Trophoblast cell (in vitro differentiated cells and primary cell): ENCODE data around the gene SKAP1.

Experiments used
- DNase-seq, 2 donors: peaks; one replicate each; pipeline ENCODE4 v3.0.0-alpha.2; 2016
- H2AFZ ChIP-seq: 2 replicates; pipeline ENCODE4 v1.6.1; 2013; ENCODE audit warnings: low read length, moderate library complexity, mild to moderate bottlenecking; ENCODE audit not compliant: insufficient read depth, poor library complexity
- H2AK5ac ChIP-seq: 2 replicates; pipeline ENCODE4 v1.6.1; 2013; ENCODE audit warnings: mild to moderate bottlenecking, low read length
- H2BK120ac ChIP-seq: 2 replicates; pipeline ENCODE4 v1.6.1; 2013; ENCODE audit warnings: low read length, mild to moderate bottlenecking, moderate library complexity; ENCODE audit not compliant: insufficient read depth, poor library complexity
- H2BK12ac ChIP-seq: 2 replicates; pipeline ENCODE4 v1.6.1; 2013; ENCODE audit warnings: mild to moderate bottlenecking, low read length, moderate library complexity
- H2BK5ac ChIP-seq: 2 replicates; pipeline ENCODE4 v1.6.1; 2013; ENCODE audit warnings: low read length, low read depth, moderate library complexity, mild to moderate bottlenecking; ENCODE audit not compliant: poor library complexity
- H3K14ac ChIP-seq: 2 replicates; pipeline ENCODE4 v1.6.1; 2013; ENCODE audit warnings: mild to moderate bottlenecking, low read length
- H3K18ac ChIP-seq: 2 replicates; pipeline ENCODE4 v1.6.1; 2013; ENCODE audit warnings: mild to moderate bottlenecking, low read length
- H3K23ac ChIP-seq: 2 replicates; pipeline ENCODE4 v1.6.1; 2013; ENCODE audit warnings: low read length
- H3K27ac ChIP-seq: 2 replicates; pipeline ENCODE4 v1.5.1; 2013; ENCODE audit warnings: low read depth, mild to moderate bottlenecking, inconsistent platforms, low read length, moderate library complexity
- H3K27me3 ChIP-seq: 2 replicates; pipeline ENCODE4 v1.6.1; 2013; ENCODE audit warnings: inconsistent platforms, mild to moderate bottlenecking, low read length, moderate library complexity; ENCODE audit not compliant: insufficient read depth
- H3K36me3 ChIP-seq, 2 experiments: 1 replicate in 1 of 2; 2 replicates in 1 of 2; pipeline ENCODE4 v1.6.1; 2013; ENCODE audit warnings: low read length in 2 of 2, mild to moderate bottlenecking in 2 of 2, moderate library complexity in 1 of 2; ENCODE audit not compliant: insufficient read depth in 2 of 2, control insufficient read depth in 1 of 2
- H3K4ac ChIP-seq: 2 replicates; pipeline ENCODE4 v1.6.1; 2013; ENCODE audit warnings: low read depth, mild to moderate bottlenecking, low read length, moderate library complexity
- H3K4me1 ChIP-seq, 2 experiments: 1 replicate in 1 of 2; 2 replicates in 1 of 2; pipeline ENCODE4 v1.6.1; 2013; ENCODE audit warnings: low read length in 2 of 2, mild to moderate bottlenecking in 2 of 2, moderate library complexity in 1 of 2; ENCODE audit not compliant: insufficient read depth in 2 of 2, control insufficient read depth in 1 of 2
- H3K4me2 ChIP-seq: 2 replicates; pipeline ENCODE4 v1.6.1; 2013; ENCODE audit warnings: inconsistent platforms, mild to moderate bottlenecking, low read length, moderate library complexity
- H3K4me3 ChIP-seq: 2 replicates; pipeline ENCODE4 v1.5.1; 2013; ENCODE audit warnings: mild to moderate bottlenecking, low read depth, low read length, inconsistent platforms
- H3K79me1 ChIP-seq: one replicate; pipeline ENCODE4 v1.6.1; 2013; ENCODE audit warnings: low read length
- H3K79me2 ChIP-seq: 2 replicates; pipeline ENCODE4 v1.6.1; 2013; ENCODE audit warnings: low read length, mild to moderate bottlenecking; ENCODE audit not compliant: control insufficient read depth, insufficient read depth, poor library complexity
- H3K9ac ChIP-seq: 2 replicates; pipeline ENCODE4 v1.6.1; 2013; ENCODE audit warnings: mild to moderate bottlenecking, low read length
- H3K9me3 ChIP-seq: 2 replicates; pipeline ENCODE4 v1.6.1; 2013; ENCODE audit warnings: low read depth, mild to moderate bottlenecking, control low read depth, inconsistent platforms, low read length; ENCODE audit not compliant: insufficient read depth
- H4K12ac ChIP-seq: 2 replicates; pipeline ENCODE4 v1.6.1; 2013; ENCODE audit warnings: low read depth, mild to moderate bottlenecking, low read length, moderate library complexity
- H4K8ac ChIP-seq: 2 replicates; pipeline ENCODE4 v1.6.1; 2013; ENCODE audit warnings: low read depth, mild to moderate bottlenecking, low read length, moderate library complexity
- H4K91ac ChIP-seq: one replicate; pipeline ENCODE4 v1.6.1; 2013; ENCODE audit warnings: low read depth, mild to moderate bottlenecking, low read length, moderate library complexity
- WGBS: extraction: QIAGEN DNeasy Blood & Tissue Kit; methylation state at CpG from one replicate; pipeline ENCODE4 v1.1.7; 2013; ENCODE audit warnings: missing lambda C conversion rate; ENCODE audit not compliant: insufficient read length, insufficient coverage; ENCODE audit errors: extremely low coverage; 5-methylcytosine and 5-hydroxymethylcytosine counted together

The SKAP1 gene

DNA sequence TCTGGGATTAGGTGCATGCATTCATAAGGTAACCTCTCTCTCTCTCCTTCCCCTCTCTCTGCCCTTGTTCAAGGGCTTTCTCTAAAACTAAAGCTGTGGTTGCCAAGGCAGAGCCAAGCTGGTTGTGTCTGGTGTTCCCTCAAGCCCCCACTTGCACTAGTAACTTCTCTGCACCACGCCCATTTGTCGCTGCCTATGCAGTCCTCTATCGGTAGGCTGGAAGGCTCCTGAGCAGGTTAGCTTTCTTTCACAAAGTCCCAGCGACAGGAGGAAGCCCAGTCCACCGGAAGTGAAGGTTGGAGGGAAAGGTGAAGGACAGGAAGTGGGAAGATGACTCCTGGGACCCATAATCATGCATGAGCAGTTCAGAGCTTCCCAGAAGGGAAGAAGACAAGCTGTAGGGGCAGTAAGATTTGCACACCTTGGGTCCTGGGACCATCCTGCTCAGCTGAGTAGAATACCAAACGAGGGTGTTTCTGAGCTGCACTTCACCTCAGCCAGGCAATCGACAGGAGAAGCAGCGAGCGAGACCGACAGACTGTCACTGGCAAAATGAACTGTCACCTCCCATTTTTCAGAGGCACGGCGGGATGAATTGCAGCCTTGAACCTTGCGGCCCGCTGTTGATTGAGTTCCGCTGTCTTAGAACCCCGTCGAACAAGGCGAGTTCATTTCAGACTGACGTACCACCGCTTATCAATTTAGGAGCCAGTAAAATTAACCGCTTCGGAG, 14.7 kb upstream of the SKAP1 start:
- H3K18ac ChIP-seq = no peak overlapping the region
- H3K4me2 ChIP-seq = no peak overlapping the region
- H2AFZ ChIP-seq = no peak overlapping the region
- no peaks in the 10 kb centered on the region for H3K27me3 ChIP-seq
- no peaks in the 10 kb centered on the region for H3K9me3 ChIP-seq
- H2BK5ac ChIP-seq = no peak overlapping the region
- no CpG with 5 or more reads among the region's 22 CpGs for WGBS
- no peaks in the 10 kb centered on the region for H3K36me3 ChIP-seq
- no peak for DNase-seq
- H3K9ac ChIP-seq = no peak overlapping the region
- H4K12ac ChIP-seq = no peak overlapping the region
- no peak overlapping the region for H2BK120ac ChIP-seq
- H3K79me2 ChIP-seq = no peaks in the 10 kb centered on the region
- H4K91ac ChIP-seq = no peak overlapping the region
- H3K27ac ChIP-seq = no peak overlapping the region
- no peak overlapping the region for H2AK5ac ChIP-seq
- no peak overlapping the region for H3K4ac ChIP-seq
- no peak overlapping the region for H3K4me3 ChIP-seq
- no peak overlapping the region for H2BK12ac ChIP-seq
- H3K14ac ChIP-seq = no peak overlapping the region
- no peak overlapping the region for H3K23ac ChIP-seq
- no peaks in the 10 kb centered on the region for H3K4me1 ChIP-seq
- H4K8ac ChIP-seq = no peak overlapping the region
- no peaks in the 10 kb centered on the region for H3K79me1 ChIP-seq

DNA sequence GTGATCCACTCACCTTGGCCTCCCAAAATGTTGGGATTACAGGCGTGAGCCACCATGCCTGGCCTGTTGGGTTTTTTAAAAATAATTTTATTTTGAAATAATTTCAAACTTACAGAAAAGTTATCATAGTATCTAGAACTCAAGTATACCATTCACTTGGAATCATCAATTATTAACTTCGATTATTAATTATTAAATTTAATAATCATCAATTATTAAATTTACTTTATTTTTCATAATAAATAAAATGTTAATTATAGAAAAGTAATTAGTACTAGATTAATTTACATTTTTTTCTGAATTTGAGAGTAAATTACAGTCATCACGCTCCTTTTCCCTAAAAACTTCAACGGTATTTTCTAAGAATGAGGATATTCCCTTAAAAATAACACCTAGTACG, 13.7 kb upstream of the SKAP1 start:
- no CpG with 5 or more reads among the region's 5 CpGs for WGBS

DNA sequence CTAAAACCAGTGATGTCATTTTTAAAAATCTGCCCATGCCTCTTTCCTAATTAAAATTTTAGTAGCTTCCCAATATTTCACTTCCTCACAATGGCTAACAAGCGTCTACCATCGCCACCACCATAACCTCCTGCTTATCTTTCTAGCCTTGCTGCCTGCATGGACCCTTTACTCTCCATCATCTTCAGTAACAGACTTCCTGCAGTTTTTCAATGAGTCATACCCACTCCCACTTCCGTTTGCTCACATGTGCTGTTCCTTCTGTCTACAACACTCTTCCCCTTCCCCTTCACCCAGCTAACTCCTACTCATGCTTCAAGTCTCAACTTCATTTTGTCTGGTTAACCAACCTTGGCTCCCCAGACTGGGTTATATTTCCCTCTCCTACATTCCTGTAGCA, 12.8 kb upstream of the SKAP1 start:
- Histone ChIP-seq H3K79me2 (no peaks in the 10 kb centered on the region), H3K27ac (no peak overlapping the region), H3K9me3 (no peaks in the 10 kb centered on the region), H4K8ac (no peak overlapping the region), H3K4me2 (no peak overlapping the region), H3K14ac (no peak overlapping the region), H2BK12ac (no peak overlapping the region), H4K12ac (no peak overlapping the region), H4K91ac (no peak overlapping the region), H3K4me3 (no peak overlapping the region), H3K18ac (no peak overlapping the region), H3K79me1 (no peaks in the 10 kb centered on the region), H3K9ac (no peak overlapping the region), H2BK120ac (no peak overlapping the region), H3K4ac (no peak overlapping the region), H3K23ac (no peak overlapping the region), H2AFZ (no peak overlapping the region), H2AK5ac (no peak overlapping the region), H3K4me1 (no peaks in the 10 kb centered on the region), H3K36me3 (no peaks in the 10 kb centered on the region), H2BK5ac (no peak overlapping the region), H3K27me3 (no peaks in the 10 kb centered on the region)
- DNase-seq = no peak
- WGBS = no CpG with 5 or more reads among the region's 3 CpGs

More for the DNA sequence above, 13.7 kb upstream of the SKAP1 start:
- Histone ChIP-seq H2AFZ (no peak overlapping the region), H3K4me2 (no peak overlapping the region), H2BK5ac (no peak overlapping the region), H3K4me1 (no peaks in the 10 kb centered on the region), H4K91ac (no peak overlapping the region), H3K27ac (no peak overlapping the region), H3K9ac (no peak overlapping the region), H2AK5ac (no peak overlapping the region), H3K14ac (no peak overlapping the region), H3K23ac (no peak overlapping the region), H3K4me3 (no peak overlapping the region), H3K9me3 (no peaks in the 10 kb centered on the region), H3K36me3 (no peaks in the 10 kb centered on the region), H3K79me2 (no peaks in the 10 kb centered on the region), H3K4ac (no peak overlapping the region), H4K12ac (no peak overlapping the region), H2BK12ac (no peak overlapping the region), H3K18ac (no peak overlapping the region), H4K8ac (no peak overlapping the region), H3K79me1 (no peaks in the 10 kb centered on the region), H2BK120ac (no peak overlapping the region), H3K27me3 (no peaks in the 10 kb centered on the region)
- no peak for DNase-seq

DNA sequence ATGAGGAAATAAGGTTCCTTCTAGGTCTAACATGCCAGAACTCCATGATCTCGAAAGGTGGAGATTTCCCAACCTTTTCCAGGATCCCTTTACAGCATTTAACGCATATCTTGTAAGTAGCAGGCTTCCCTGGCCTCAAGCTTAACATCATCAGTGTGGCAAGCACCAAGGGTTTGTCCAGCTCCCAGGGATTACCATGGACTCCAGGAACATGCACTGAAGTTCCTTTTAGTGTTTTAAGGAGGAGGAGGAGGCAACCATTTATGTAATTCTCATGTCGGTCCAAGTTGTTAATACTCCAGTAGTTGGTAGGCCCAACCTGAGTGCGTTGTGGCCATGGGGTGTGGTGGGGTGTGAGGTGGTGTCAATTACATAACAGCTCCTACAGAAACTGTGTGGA, 11.8 kb upstream of the SKAP1 start:
- WGBS = no CpG with 5 or more reads among the region's 4 CpGs
- Histone ChIP-seq H2BK120ac (no peak overlapping the region), H3K36me3 (no peaks in the 10 kb centered on the region), H3K9ac (no peak overlapping the region), H3K9me3 (no peaks in the 10 kb centered on the region), H3K27ac (no peak overlapping the region), H3K4me2 (no peak overlapping the region), H3K14ac (no peak overlapping the region), H3K79me2 (no peaks in the 10 kb centered on the region), H4K8ac (no peak overlapping the region), H3K4me1 (no peaks in the 10 kb centered on the region), H3K4me3 (no peak overlapping the region), H3K23ac (no peak overlapping the region), H3K27me3 (no peaks in the 10 kb centered on the region), H3K18ac (no peak overlapping the region), H2BK5ac (no peak overlapping the region), H3K79me1 (no peaks in the 10 kb centered on the region), H4K91ac (no peak overlapping the region), H2AK5ac (no peak overlapping the region), H4K12ac (no peak overlapping the region), H2AFZ (no peak overlapping the region), H2BK12ac (no peak overlapping the region), H3K4ac (no peak overlapping the region)
- no peak for DNase-seq
